Testis (tissue), 2 donors: ENCODE results near the gene CHRNB2.

ENCODE experiments used
- CTCF ChIP-seq, 3 experiments: fragments of 450-650 bp in 2 of 3; fragments of 200-600 bp in 1 of 3; sonication (generic) in 1 of 3; IDR thresholded peaks; one replicate each; pipeline ENCODE4 v1.5.1; 2016 to 2019; ENCODE audit warnings: antibody characterized with exemption in 3 of 3, mild to moderate bottlenecking in 2 of 3, moderate library complexity in 1 of 3
- POLR2A ChIP-seq: fragments of 450-650 bp; IDR thresholded peaks from one replicate; pipeline ENCODE4 v1.6.1; 2017; ENCODE audit warnings: antibody characterized with exemption, mild to moderate bottlenecking, moderate library complexity

- TF ChIP-seq POLR2A: no peak
- TF ChIP-seq CTCF (IDR thresholded peaks at IDR 0.05): no peak
These were observed 10.5 kb downstream of the CHRNB2 start for GRCh38 chr1:154578058-154578418.
